Gastrocnemius medialis (tissue), 4 donors: ENCODE results near the gene MAPK8.

Experiments used
- POLR2A ChIP-seq, 2 donors: fragments of 450-650 bp; IDR thresholded peaks; one replicate each; pipeline ENCODE4 v1.6.1; 2017; ENCODE audit warnings: antibody characterized with exemption in 2 of 2, mild to moderate bottlenecking in 2 of 2, moderate library complexity in 2 of 2
- TF ChIP-seq, protein P1 (sequence below), 5 experiments: fragments of 450-650 bp in 3 of 5; fragments of 200-600 bp in 2 of 5; sonication (generic) in 2 of 5; IDR thresholded peaks in 4 of 5; conservative IDR thresholded peaks in 1 of 5; 1 replicate in 4 of 5; 2 replicates in 1 of 5; pipeline ENCODE4 v1.5.1; 2016 to 2019; ENCODE audit warnings: antibody characterized with exemption in 5 of 5, mild to moderate bottlenecking in 3 of 5, moderate library complexity in 3 of 5

DNA sequence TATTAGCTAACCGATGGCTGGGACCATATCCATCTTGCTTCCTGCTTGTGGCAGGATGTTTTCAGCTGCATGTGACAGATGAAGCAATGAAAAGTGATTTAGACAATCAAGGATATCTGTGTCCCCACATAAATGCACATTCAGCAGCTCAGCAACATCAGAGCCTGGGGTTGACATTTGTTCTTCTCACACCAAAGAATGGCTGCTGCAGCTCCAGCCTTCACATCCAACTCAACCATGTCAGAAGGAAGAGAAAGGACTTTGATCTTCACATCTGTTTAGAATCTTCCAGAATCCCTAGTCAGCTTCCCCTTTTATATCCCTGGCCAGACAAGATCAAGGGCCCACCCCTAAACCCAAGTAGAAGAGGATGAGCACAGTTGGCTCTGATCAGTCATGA, 20.1 kb upstream of the MAPK8 start:
- TF ChIP-seq POLR2A (IDR thresholded peaks at IDR 0.05): no peak
- TF ChIP-seq, protein P1, sequence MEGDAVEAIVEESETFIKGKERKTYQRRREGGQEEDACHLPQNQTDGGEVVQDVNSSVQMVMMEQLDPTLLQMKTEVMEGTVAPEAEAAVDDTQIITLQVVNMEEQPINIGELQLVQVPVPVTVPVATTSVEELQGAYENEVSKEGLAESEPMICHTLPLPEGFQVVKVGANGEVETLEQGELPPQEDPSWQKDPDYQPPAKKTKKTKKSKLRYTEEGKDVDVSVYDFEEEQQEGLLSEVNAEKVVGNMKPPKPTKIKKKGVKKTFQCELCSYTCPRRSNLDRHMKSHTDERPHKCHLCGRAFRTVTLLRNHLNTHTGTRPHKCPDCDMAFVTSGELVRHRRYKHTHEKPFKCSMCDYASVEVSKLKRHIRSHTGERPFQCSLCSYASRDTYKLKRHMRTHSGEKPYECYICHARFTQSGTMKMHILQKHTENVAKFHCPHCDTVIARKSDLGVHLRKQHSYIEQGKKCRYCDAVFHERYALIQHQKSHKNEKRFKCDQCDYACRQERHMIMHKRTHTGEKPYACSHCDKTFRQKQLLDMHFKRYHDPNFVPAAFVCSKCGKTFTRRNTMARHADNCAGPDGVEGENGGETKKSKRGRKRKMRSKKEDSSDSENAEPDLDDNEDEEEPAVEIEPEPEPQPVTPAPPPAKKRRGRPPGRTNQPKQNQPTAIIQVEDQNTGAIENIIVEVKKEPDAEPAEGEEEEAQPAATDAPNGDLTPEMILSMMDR (IDR thresholded peaks at IDR 0.05 in 4 of 5, conservative IDR thresholded peaks at IDR 0.05 in 1 of 5): no peak
